GM18507 (cell line): ENCODE measurements around the gene CEMIP.

Experiments used
- DNase-seq: peaks from one replicate; pipeline ENCODE4 v3.0.0; 2011; ENCODE audit warnings: low read depth; ENCODE audit not compliant: insufficient read length; ENCODE audit errors: extremely low spot score
- FAIRE-seq: peaks from 2 replicates; lab custom pipeline; 2011; peaks lifted over from hg19 to GRCh38; lab: Jason Lieb, UNC

Gene CEMIP

DNA sequence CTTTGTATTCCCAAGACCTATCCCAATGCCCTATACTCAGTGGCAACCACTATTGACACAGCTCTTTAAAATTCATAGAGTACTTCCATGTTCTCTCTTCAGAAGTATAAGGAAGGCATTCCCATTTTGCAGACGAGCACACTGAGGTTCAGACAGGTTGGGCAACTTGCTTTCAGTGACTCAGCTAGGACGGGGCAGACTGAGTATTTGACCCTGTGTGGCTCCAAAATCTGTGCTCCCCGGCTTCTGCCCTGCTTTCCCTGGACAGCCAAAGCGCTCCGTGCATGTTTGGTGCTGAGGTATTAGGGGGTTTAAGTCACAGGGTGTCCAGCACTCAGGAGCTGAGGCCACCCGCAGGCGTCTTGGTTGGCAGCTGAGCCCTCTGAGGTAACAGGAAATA, 59.5 kb downstream of the CEMIP start:
- FAIRE-seq: no peak
- no peak for DNase-seq

DNA sequence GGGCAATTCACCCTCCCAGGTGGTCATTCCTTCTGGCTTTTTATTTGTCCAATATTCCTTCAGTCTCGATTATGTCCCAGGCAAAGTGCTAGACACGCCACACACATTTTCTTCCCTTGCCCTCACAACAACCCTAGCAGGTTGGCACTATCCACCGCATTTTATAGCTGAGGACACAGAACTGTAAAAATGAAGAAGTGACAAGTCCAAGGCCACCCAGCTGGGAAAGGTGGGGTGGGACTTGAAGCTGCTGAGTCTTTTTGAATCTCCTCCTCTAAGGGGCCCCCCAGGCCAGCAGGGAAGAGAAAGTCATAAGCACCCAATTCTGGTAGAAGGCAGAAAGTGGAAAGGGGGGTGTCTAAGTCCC, 60.6 kb downstream of the CEMIP start:
- FAIRE-seq (no peak), DNase-seq (no peak)

DNA sequence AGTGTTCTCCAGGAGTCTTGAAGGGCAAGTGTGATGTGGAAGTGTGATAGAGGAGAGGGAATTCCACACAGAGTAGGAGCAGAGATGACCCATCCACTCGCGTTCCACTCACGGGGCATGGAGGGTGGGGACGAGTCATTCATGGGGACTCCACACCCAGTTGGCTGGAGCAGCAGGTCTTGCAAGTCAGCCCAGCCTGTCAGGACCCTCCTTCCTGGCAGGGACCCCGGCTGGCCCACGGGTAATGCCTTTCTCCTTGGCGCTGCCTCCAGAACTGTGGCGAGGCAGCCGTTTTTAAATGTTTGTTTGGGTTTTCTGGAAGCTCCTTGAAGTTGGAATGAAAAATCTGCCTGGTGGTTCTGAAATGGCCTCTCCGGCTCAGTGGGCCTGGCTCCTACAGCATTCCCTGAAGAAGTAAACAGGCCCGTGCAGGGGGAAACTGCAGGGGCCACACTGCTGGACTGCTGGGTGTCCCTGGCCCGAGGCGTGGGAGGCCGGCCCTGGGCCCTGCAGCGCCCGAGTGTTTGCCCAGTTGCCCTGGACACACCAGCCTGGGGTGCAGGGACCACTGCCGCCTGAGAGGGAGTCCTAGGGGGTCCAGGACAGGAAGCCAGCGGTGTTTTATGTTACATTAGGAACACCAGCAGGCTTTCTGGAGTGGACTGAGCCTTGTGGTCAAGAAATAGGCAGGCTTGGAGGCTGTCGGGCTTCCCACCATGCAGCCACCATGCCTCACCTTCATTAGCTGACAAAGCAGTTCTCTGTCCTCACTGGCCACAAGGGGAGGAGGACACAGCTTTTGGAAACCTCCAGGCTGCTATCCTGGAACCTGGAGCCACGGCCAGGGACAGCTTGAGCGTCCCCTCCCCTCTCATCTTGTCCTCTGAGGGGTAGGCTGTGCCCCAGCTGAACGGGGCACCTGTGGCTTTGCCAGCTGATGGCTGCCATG, 61.3 kb downstream of the CEMIP start:
- FAIRE-seq (no peak), DNase-seq (no peak)

DNA sequence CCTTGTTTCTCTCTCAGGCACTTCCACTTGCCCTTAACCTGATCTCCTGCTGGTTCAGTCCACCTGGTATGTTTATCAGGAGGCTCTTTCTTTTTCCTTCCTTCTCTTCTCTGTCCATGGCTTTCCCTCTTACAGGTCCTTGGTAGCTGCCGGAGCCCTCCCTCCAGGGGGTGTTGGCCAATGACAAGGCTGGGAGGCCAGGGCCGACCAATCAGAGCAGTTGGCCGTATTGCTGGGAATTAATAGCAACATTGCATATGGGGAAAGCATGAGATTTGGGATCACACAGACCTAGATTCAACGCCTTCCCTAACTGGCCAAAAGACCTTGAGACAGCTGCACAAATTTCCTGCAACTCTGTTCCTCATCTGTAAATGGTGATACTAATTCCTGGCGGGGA, 62.4 kb downstream of the CEMIP start:
- FAIRE-seq: no peak
- no peak for DNase-seq

DNA sequence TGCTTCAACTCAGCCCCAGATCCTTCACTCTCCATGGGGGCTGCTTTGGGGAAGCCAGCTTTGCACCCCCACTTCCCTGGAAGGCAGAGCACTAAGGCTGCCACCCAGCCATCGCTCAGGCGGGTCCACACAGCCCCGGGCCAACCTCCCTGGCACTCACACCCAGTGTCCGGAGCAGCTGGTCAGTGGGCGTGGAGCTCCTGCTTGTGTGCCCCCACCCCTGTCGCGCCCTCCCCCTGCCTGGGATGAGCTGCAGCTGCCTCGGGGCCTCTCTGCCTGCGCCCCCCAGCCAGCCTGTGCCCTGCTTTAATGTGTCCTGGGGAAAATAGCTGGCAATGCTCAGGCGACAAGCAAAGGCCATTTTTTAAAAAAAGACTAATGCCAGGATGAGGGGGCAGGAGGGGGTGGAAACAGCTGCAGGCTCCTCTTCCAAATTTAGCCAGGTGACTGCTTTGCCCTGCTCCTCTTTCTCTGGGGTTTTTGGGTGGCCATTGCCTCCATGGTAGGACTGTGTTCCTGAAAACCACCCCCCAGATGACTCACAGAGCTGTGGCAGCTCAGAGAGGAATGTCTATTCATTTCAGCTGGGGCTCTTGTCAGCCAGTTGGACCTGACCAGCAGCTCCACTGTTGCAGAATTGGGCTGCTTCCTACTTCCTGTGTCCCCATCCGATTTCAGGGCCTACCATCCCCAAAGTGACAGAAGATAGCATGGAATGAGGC, 65.0 kb downstream of the CEMIP start:
- DNase-seq: no peak
- no peak for FAIRE-seq

DNA sequence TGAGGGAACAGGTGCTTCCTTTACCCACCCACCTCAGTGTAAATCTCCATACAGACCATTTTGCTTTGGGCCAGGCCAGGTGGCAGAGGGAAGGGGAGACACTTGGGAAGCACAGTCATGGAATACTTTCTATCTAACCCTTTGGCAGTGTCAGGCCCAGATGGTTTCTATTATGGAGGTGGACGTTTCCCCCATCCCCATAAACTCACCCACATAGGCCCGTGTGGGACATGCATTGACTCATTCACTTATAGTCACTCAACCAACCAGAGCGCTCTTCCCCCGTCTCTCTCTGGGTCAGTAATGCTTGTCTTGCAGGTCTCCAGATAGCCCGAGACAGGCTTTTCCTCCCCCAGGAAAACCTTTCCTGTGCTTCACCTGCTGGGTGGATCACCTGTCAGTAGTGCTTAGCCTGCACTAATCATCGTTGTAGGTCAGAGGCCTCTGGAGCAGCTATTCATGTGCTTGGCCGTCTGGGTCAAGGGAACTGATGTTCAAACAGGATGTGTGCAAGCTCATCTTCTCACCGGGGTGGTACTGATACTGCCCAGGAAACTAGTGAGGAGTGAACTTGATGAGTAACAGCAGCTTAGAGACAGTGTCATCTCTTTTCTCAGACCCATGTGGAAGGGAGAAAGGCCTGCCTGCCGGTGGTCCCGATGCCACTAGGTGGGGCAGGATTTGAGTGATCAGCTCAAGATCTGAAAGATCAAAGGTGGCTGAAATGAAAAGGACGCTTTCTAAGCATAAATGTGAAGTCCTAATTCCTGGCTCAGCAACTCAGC, 67.1 kb downstream of the CEMIP start:
- DNase-seq (no peak), FAIRE-seq (no peak)

DNA sequence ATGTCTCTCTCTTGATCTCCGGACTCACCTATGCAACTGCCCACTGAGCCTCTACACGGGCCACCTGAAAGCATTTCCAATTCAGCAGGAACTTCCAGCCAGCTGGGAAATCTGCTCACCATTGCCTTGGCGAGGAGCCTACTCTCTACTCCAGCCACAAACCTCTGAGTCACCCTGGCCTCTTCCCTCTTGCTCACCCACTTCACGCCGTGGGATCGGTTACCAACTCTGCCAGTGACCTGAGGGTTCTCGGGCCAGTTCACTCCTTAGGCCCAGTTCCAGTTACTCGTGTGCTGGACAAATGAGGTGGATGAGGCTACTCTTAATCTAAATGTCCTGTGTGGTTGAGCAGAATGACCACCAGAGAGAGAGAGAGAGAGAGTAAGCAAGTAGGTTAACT, 70.1 kb downstream of the CEMIP start:
- no peak for FAIRE-seq
- DNase-seq: no peak

DNA sequence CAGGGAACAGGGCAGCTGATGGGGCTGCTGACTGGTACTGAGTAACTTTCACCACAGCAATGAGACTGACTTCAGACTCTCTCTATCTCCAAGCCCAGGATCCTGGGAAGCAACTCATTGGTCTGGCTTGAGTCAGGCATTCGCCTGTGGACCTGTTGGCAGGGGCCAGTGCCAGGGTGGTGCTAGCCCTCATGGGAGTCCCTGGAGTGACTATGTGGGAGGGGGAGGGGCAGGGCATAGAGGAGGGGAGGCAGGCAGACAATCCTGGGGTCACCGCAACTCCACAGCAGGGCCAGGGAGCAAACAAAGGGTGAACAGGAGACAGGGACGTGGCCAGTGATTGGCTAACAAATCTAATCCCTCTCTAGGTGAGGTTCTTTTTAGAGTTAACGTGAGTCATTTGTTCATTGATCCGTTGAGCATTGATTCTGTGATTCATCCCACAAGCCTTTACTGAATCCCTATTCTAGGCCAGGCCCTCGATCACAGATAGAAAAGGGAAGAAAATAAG, 71.8 kb downstream of the CEMIP start:
- DNase-seq: no peak
- FAIRE-seq: no peak

DNA sequence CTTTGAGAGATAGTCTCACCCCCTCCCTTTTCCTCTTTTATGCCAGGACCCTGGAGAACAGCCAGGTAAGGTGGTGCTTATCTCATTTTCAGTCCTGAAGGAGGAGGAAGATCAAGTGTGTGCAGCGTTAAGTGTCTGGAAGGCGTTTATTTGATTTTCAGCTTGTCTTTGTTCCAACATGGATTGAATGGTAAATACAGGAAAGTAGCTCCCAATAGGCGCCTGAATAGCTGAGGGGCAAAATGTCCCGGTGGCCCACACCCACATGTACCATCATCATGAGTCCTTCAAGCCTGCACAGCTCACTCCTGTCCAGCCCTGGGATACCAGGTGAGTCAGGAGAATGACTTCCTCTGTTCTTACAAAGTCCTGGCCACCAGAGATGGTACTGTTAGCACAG, 73.5 kb downstream of the CEMIP start:
- DNase-seq: no peak
- no peak for FAIRE-seq

DNA sequence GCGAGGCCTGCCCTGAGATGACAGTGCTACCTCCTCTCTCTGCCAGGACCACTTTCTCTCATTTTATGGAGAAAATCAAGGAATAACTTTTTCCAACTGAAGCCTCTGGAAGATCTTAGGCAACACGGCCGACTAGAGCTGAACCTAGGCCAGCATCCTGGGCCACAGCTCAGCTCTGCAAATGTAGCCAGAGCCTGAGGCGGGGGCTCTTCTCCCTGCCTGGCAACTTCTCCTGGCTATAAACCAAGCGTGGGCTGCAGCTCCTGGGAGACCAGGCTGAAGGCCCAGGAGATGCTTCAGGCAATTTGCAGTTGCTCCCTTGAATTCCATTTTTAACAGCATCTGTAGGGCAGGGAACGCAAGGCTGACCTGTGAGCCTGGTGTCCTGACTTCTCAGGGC, 74.9 kb downstream of the CEMIP start:
- DNase-seq: no peak
- no peak for FAIRE-seq

DNA sequence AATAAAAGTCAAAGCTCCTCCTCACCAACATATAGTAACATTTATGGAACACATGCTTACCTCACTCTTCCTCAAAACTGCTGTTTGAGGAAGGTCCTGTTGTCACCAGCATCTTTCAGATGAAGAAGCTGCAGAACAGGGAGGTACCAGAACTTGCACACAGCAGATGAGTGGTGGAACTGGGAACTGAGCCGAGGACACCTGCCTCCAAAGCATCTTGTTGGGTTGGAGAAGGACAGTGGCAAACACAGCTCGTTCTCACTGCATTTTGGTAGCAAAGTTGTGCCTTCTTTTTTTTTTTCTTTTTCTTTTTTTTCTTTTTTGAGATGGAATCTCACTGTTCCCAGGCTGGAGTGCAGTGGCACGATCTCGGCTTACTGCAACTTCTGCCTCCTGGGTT, 76.0 kb downstream of the CEMIP start:
- FAIRE-seq: no peak
- DNase-seq: no peak

DNA sequence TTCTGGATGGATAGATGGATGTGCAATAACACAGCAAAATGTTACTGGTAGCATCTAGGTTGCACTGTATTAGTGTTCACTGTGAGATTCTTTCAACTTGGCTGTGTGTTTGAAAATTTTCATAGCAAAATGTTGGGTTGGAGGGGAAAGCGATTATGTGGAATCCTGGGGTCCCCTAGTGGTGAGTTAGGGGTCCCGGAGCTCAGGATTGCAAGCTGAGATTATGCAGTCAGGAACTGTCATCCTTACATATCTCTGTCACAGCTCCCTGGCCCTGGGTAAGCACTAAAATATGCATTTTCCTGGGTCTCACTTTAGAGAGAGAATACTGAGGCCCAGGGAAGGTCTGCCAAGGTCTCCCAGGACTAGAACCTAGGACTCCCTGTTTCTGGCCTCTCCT, 77.2 kb downstream of the CEMIP start:
- no peak for DNase-seq
- no peak for FAIRE-seq

DNA sequence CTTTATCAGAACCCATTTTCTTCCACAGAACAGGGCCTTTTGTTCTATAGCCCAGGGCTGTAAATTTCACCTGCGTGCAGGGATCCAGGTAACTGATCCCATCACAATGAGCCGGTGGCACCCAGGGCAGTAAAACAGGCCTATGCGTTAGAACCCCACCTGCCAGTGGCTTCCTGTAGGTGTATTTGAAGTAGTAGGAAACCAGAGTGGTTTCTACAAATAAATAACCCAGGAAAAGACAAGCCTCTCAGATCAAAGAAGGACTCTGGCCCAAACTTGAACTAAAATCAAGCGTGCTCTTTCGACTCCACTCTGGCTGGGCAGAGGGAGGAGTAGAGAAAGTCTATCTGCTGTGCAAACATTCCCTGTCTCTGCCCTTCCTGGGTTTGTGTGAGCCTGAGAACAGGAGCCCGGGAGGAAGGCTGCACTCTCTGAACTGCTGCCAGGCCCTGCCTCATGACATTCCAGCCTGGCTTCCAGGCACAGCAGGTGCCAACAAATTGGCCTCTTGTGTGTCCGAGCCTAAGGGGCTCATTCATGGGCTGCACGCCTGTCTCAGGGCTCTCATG, 77.7 kb downstream of the CEMIP start:
- FAIRE-seq (no peak), DNase-seq (no peak)

DNA sequence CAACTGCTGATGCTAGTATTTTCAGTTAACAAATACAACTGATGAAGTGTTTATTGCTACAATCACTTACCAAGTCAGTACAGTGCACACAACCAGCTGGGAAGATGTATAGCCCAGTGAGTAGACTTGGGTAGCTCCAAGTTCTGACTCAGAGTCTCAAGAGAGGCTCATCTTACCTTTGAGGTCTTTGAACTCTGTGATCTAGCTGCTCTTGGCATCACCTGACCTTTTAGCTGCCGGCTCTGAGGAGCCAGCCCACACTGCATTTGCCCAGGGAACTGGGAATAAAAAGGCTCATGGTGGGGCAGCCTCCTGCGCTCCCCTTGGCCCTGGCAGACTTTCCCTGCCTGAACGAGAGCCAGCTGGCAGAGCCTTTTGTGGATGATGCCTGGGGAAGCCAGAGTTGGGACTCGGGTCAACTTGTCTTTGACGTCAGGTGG, 82.6 kb downstream of the CEMIP start:
- DNase-seq (no peak), FAIRE-seq (no peak)

DNA sequence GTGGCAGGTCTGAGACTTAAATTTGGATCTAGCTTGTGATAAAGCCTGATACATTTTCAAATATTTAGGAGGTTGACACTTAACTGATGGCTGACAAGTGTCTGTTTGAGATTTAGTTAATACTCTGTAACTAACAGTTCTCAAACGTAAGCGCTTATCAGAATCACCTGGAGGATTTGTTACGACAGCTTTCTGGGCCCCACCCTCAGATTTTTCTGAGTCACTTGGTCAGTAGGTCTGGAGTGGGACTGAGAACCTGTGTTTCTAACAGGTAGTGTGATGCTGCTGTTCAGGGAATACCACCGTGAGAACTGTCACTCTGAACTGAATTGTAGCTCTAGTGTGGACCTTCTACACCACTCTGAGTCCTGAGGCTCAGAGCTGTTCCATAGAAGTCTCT, 85.5 kb downstream of the CEMIP start:
- FAIRE-seq (no peak), DNase-seq (no peak)

DNA sequence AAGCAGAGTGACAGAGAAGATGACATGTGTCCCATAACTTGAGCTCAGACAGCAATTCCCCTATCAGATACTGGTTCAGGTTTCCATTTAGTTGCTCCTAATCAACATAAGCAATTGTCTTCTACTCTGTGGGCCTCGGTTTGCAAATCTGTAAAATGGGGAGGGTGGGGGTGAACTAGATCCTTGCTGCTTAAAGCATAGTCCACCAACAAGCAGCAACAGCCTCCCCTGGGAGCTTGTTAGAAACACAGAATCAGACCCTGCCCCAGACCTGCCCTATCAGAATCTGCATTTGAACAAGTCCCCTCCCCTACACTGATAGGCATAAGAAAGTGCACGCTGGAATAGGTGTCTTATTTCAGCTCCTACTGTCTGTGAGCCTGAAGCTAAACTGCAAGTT, 87.8 kb downstream of the CEMIP start:
- FAIRE-seq: no peak

DNA sequence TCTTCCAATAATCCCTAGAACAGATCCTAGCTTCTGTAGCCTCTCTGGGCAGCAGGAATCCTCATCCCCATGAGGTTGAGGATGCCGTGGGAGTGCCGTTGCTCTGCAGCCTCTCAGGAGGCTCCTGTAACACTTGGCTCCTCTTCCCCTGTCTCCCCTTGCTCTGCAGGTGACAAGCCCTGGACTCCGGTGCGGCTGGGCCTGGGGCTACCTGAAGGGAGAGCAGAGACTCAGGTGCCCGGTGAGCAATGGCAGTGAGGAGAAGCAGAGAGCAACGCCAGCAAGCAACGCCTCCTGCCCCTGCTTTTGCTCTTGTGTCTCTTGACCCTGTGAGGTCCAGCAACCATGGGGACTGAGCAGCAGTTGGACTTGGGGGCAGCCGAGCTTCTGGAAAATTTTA, 91.2 kb downstream of the CEMIP start:
- no peak for FAIRE-seq
- DNase-seq: no peak

More for the DNA sequence above, 87.8 kb downstream of the CEMIP start:
- no peak for DNase-seq

DNA sequence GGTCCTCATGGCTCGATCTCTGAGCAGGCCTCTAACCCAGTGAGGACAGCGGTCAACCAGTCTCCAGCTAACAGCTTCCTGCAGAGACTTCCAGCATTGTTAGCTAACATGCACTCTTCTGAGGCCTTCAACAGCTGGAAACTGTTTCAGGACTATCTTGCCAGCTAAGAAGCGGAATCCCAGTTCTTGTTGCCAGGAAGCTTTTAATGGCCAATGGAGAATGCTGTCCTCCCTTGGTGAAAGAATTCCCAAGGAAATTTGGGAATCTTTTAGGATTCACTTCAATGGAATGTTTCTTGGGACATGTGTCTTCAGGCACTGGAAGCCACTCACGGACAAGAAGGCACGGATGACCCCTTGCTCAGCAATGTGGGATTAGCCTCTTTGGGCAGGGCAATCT, 91.7 kb downstream of the CEMIP start:
- FAIRE-seq: no peak
- no peak for DNase-seq

DNA sequence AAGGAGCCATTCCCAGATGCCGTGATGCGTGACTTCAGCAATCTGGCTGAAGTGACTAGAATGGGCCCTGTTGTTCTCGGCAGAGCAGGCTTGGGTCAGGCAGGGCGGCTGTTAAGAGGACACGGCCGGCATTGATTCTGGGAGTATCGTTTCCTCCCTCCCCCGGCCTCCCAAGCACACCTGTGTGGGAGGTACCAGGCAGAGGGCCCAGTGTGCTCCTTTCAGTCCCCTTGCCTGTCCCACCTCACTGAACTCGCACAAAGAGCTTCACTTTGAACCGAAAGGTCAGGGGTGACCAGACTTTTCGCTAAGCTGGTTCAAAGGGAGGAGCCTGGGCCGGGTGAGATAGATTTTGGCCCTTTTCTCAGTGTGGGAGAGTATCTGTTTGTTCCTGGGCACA, 92.7 kb downstream of the CEMIP start:
- no peak for DNase-seq
- no peak for FAIRE-seq
